GM12878 (cell line): ENCODE data around the gene MYBPC2. TPM values are rescaled to one million over a fixed set of nuclear protein-coding genes. Genes with fewer than 3 reads are reported as not detected.

ENCODE experiments used
- ATAC-seq: fragments of 200-7000 bp; cut with Tn5 transposase; 3 replicates; pipeline ENCODE4 v1.9.1; 2020; ENCODE audit warnings: mild to moderate bottlenecking, moderate library complexity
- BruUV-seq: library from RNA; stranded (reverse); fragments of 400-500 nt; replicated peaks from 2 replicates; lab custom pipeline; 2021; lab: Mats Ljungman, UMichigan
- CTCF ChIA-PET: fragments of 300-600 bp; sonication (Branson Sonifier 250); formaldehyde crosslinking; extraction: SDS; loops from one replicate; lab custom pipeline; 2021; ENCODE audit warnings: inconsistent platforms; lab: Yijun Ruan, JAX
- POLR2A ChIA-PET: fragments of 350-600 bp; formaldehyde crosslinking; extraction: SDS; loops from one replicate; lab custom pipeline; 2021; ENCODE audit warnings: inconsistent platforms; lab: Charles Lee
- RAD21 ChIA-PET: fragments of 300-600 bp; sonication (Branson Sonifier 250); formaldehyde crosslinking; loops from one replicate; lab custom pipeline; 2023; ENCODE audit warnings: antibody characterized with exemption; ENCODE audit not compliant: unreplicated experiment; lab: Charles Lee
- SMC1A ChIA-PET: fragments of 300-600 bp; sonication (Branson Sonifier 250); formaldehyde crosslinking; loops from one replicate; lab custom pipeline; 2023; ENCODE audit not compliant: unreplicated experiment, uncharacterized antibody; lab: Charles Lee
- DNase-seq: peaks from one replicate; pipeline ENCODE4 v3.0.0-alpha.2; 2011; ENCODE audit warnings: low read depth, low spot score
- FAIRE-seq: peaks from 3 replicates; lab custom pipeline; 2011; peaks lifted over from hg19 to GRCh38; lab: Jason Lieb, UNC
- H2AFZ ChIP-seq: 2 replicates; pipeline ENCODE4 v1.6.0; 2011; ENCODE audit warnings: low read depth, low read length, control low read depth; ENCODE audit not compliant: control insufficient read depth
- H3K27ac ChIP-seq: 2 replicates; pipeline ENCODE4 v1.5.1; 2011; ENCODE audit warnings: control low read depth; ENCODE audit not compliant: control insufficient read depth, insufficient read depth
- H3K27me3 ChIP-seq, 2 experiments: replicated peaks in 1 of 2; 2 replicates each; pipeline versions ENCODE4 v1.6.0 to v1.6.1; 2011; ENCODE audit warnings: low read length in 1 of 2; ENCODE audit not compliant: control insufficient read depth in 2 of 2, insufficient read depth in 2 of 2
- H3K36me3 ChIP-seq, 2 experiments: 2 replicates each; pipeline ENCODE4 v1.5.1; 2011; ENCODE audit warnings: low read length in 1 of 2; ENCODE audit not compliant: control insufficient read depth in 2 of 2, insufficient read depth in 2 of 2
- H3K4me1 ChIP-seq: 2 replicates; pipeline ENCODE4 v1.6.1; 2011; ENCODE audit warnings: mild to moderate bottlenecking, low read length, moderate library complexity, mixed read lengths; ENCODE audit not compliant: control insufficient read depth, insufficient read depth
- H3K4me2 ChIP-seq: 2 replicates; pipeline ENCODE4 v1.6.0; 2011; ENCODE audit warnings: control low read depth; ENCODE audit not compliant: control insufficient read depth, insufficient read depth
- H3K4me3 ChIP-seq: fragments of 200-600 bp; sonication (generic); 2 replicates; pipeline ENCODE4 v1.5.1; 2016
- H3K79me2 ChIP-seq: 2 replicates; pipeline ENCODE4 v1.6.0; 2011; ENCODE audit warnings: low read length; ENCODE audit not compliant: control insufficient read depth, insufficient read depth
- H3K9ac ChIP-seq: 2 replicates; pipeline ENCODE4 v1.8.0; 2011; ENCODE audit warnings: low read length, control low read depth, mixed read lengths; ENCODE audit not compliant: control insufficient read depth, insufficient read depth
- H3K9me3 ChIP-seq: replicated peaks from 3 replicates; pipeline ENCODE4 v1.5.1; 2011; ENCODE audit warnings: mild to moderate bottlenecking, low read length; ENCODE audit not compliant: control insufficient read depth, insufficient read depth
- H4K20me1 ChIP-seq: 2 replicates; pipeline ENCODE4 v1.6.0; 2011; ENCODE audit not compliant: control insufficient read depth, insufficient read depth
- ATF3 ChIP-seq: IDR thresholded peaks from 2 replicates; pipeline ENCODE4 v1.6.1; 2011; ENCODE audit warnings: low read depth, mild to moderate bottlenecking, low read length, moderate library complexity, borderline replicate concordance; ENCODE audit errors: extremely low read depth
- BACH1 ChIP-seq: fragments of 450-650 bp; IDR thresholded peaks from 2 replicates; pipeline ENCODE4 v1.6.1; 2017; ENCODE audit warnings: mild to moderate bottlenecking, borderline replicate concordance
- BMI1 ChIP-seq: fragments of 450-650 bp; IDR thresholded peaks from 2 replicates; pipeline ENCODE4 v1.6.1; 2016; ENCODE audit warnings: mild to moderate bottlenecking, moderate library complexity, borderline replicate concordance
- DPF2 ChIP-seq: fragments of 450-650 bp; IDR thresholded peaks from 2 replicates; pipeline ENCODE4 v1.6.1; 2017; ENCODE audit warnings: mild to moderate bottlenecking
- ESRRA ChIP-seq: IDR thresholded peaks from 2 replicates; pipeline ENCODE4 v1.6.1; 2012; ENCODE audit warnings: mild to moderate bottlenecking, low read length, improper control_type of control experiment
- EZH2 ChIP-seq: IDR thresholded peaks from 2 replicates; pipeline ENCODE4 v1.6.1; 2012; ENCODE audit warnings: low read depth, mild to moderate bottlenecking, control low read depth, inconsistent platforms, low read length, borderline replicate concordance; ENCODE audit not compliant: control insufficient read depth
- FOXM1 ChIP-seq: IDR thresholded peaks from 2 replicates; pipeline ENCODE4 v1.6.1; 2012; ENCODE audit warnings: low read depth, mild to moderate bottlenecking, inconsistent platforms, low read length, moderate library complexity
- IRF3 ChIP-seq: fragments of 450-650 bp; IDR thresholded peaks from 2 replicates; pipeline ENCODE4 v1.6.1; 2014; ENCODE audit warnings: mild to moderate bottlenecking
- NR2C1 ChIP-seq: fragments of 450-650 bp; IDR thresholded peaks from 2 replicates; pipeline ENCODE4 v1.6.1; 2017; ENCODE audit warnings: antibody characterized with exemption, mild to moderate bottlenecking, moderate library complexity
- PML ChIP-seq: IDR thresholded peaks from 2 replicates; pipeline ENCODE4 v1.6.1; 2012; ENCODE audit warnings: low read length, inconsistent platforms
- RFX5 ChIP-seq: IDR thresholded peaks from 2 replicates; pipeline ENCODE4 v1.6.1; 2011; ENCODE audit warnings: low read depth, low read length, improper control_type of control experiment
- SMAD1 ChIP-seq: fragments of 450-650 bp; IDR thresholded peaks from 2 replicates; pipeline ENCODE4 v1.6.1; 2018; ENCODE audit warnings: mild to moderate bottlenecking, low read depth; ENCODE audit not compliant: partially characterized antibody
- SREBF1 ChIP-seq: IDR thresholded peaks from 2 replicates; pipeline ENCODE4 v1.6.1; 2012; ENCODE audit warnings: mild to moderate bottlenecking, low read length
- SRF ChIP-seq, 2 experiments: IDR thresholded peaks; 2 replicates each; pipeline ENCODE4 v1.6.1; 2011; ENCODE audit warnings: low read depth in 2 of 2, low read length in 2 of 2, mild to moderate bottlenecking in 1 of 2, moderate library complexity in 1 of 2
- SUZ12 ChIP-seq: fragments of 200-600 bp; sonication (generic); IDR thresholded peaks from one replicate; pipeline ENCODE4 v1.6.1; 2018; ENCODE audit warnings: antibody characterized with exemption, mild to moderate bottlenecking; ENCODE audit not compliant: unreplicated experiment
- WGBS: methylation state at CpG from one replicate; pipeline ENCODE4 v1.1.6; 2016; ENCODE audit warnings: low lambda C conversion rate; ENCODE audit not compliant: insufficient replicate concordance, insufficient coverage; ENCODE audit errors: missing lambda C conversion rate; 5-methylcytosine and 5-hydroxymethylcytosine counted together
- in situ Hi-C: fragments of 300-500 bp; cut with MboI; formaldehyde crosslinking; loops from 9 replicates; pipeline ENCODE4 v1.14.3; 2018; ENCODE audit warnings: mixed read lengths
- intact Hi-C: fragments of 100-400 bp; cut with micrococcal nuclease; formaldehyde crosslinking; loops from one replicate; pipeline ENCODE4 v1.14.2; 2022; ENCODE audit not compliant: unreplicated experiment
- polyA plus RNA-seq, 11 experiments: library from polyadenylated mRNA; depleted of rRNA in 4 of 11; unstranded in 6 of 11; stranded (reverse) in 5 of 11; fragments of >200 nt; fragmentation: Nextera tagmentation in 4 of 11; fragmentation: Illumina TruSeq in 1 of 11; extraction: Ambion mirVana in 4 of 11; extraction: Trizol in 1 of 11; gene quantifications; 1 replicate in 1 of 11; 2 replicates in 10 of 11; pipeline versions ENCODE4 v1.2.1 to v1.2.3, GENCODE V29; 2011 to 2016; ENCODE audit warnings: inconsistent platforms in 2 of 11, missing spikeins in 2 of 11, low read depth in 1 of 11
- total RNA-seq, 4 experiments: library from RNA; depleted of rRNA in 3 of 4; stranded (reverse); fragments of >200 nt in 3 of 4; fragmentation: Illumina TruSeq in 1 of 4; extraction: Trizol in 1 of 4; gene quantifications; 2 replicates each; pipeline versions ENCODE4 v1.2.1 to v1.2.3, GENCODE V29; 2013 to 2021

MYBPC2 gene
- total and polyA plus RNA-seq, 10 of the 15 experiments (the other 5 are each of a cell fraction or from before 2014, with no cell fraction given), result 0.09 to 2.6 (median 0.61) TPM

- in situ Hi-C loops (no loop called here), intact Hi-C loops (no loop called here)
- BruUV-seq, result no TSS peak
- H3K36me3 ChIP-seq, result no peaks in the 10 kb centered on the region
- POLR2A ChIA-PET, result no interaction called here
- H3K9me3 ChIP-seq, result no peaks in the 10 kb centered on the region
- DNase-seq, result no peak
- H3K4me2 ChIP-seq, result no peak overlapping the region
- TF ChIP-seq DPF2 (no peak), SREBF1 (no peak), EZH2 (no peak), SUZ12 (no peak), BACH1 (no peak), BMI1 (no peak), IRF3 (no peak), SRF (IDR thresholded peaks at IDR 0.05; ENCODE audit: low read depth in 2 of 2, low read length in 2 of 2) (no peak), NR2C1 (no peak), SMAD1 (no peak), PML (no peak), ATF3 (no peak), ESRRA (no peak), FOXM1 (no peak), RFX5 (no peak)
- TF ChIP-seq, all 136 proteins: peak for 0
- Histone ChIP-seq H3K4me3 (no peak overlapping the region), H3K27me3 (no peaks in the 10 kb centered on the region), H3K27ac (no peak overlapping the region), H3K4me1 (no peaks in the 10 kb centered on the region), H3K79me2 (no peaks in the 10 kb centered on the region), H2AFZ (no peak overlapping the region), H3K9ac (no peak overlapping the region), H4K20me1 (no peaks in the 10 kb centered on the region)
- RAD21 ChIA-PET, result no interaction called here
- ATAC-seq (no peak), FAIRE-seq (no peak)
- 48% methylated on average over 5 of the region's 5 CpGs for WGBS
- CTCF ChIA-PET, result no interaction called here
- SMC1A ChIA-PET, result no interaction called here
These were observed 62.4 kb downstream of the MYBPC2 start for GRCh38 chr19:50495020-50495531.
